ENCODE data around the gene MIAT. TPM values are rescaled to one million over a fixed set of nuclear protein-coding genes. Genes with fewer than 3 reads are reported as not detected.

MIAT gene
- total and polyA plus RNA-seq, 2 of the 4 experiments (the other 2 are of a cell fraction): 0.54 to 0.65 TPM

DNA sequence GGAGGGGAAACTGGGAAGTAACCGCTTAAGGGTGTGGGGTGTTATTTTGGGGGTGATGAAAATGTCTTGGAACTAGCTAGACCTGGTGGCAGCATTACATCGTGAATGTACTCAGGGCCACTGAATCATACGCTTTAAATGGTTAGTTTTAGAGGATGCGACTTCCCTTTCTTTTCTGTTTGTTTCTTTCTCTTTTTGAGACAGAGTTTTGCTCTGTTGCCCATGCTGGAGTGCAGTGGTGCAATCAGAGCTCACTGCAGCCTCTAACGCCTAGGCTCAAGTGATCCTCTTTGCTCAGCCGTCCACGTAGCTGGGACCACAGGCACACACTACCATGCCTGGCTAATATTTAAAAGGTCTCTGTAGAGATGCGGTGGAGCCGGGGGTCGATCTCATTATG is 5.6 kb upstream of the MIAT start:
- in situ Hi-C loops (cut with MboI; ENCODE audit: low sequenced_read_pairs): no loop called here
- peaks cover 65% of the 10 kb centered on the region for H3K27me3 ChIP-seq (ENCODE audit: control insufficient read depth, insufficient read depth, low read length)
- POLR2A ChIA-PET (ENCODE audit: unreplicated experiment): no interaction called here

More for the DNA sequence above, 5.6 kb upstream of the MIAT start:
- no TSS peak for BruUV-seq (replicated peaks)
- no peak overlapping the region for H3K9ac ChIP-seq (ENCODE audit: low read depth, low read length)
- intact Hi-C loops (cut with micrococcal nuclease) (no loop called here), dilution Hi-C loops (cut with HindIII; ENCODE audit: low sequenced_read_pairs, unreplicated experiment) (no loop called here)
- H3K27ac ChIP-seq (ENCODE audit: insufficient read depth, low read length): no peak overlapping the region
- no peak overlapping the region for H2BK15ac ChIP-seq (ENCODE audit: low read depth, low read length)
- no peak overlapping the region for H2BK5ac ChIP-seq (ENCODE audit: low read depth, low read length, poor library complexity, severe bottlenecking)
- H4K91ac ChIP-seq (ENCODE audit: insufficient read depth, low read depth, low read length): no peak overlapping the region
- H3K4me1 ChIP-seq (ENCODE audit: control insufficient read depth, insufficient read depth, low read length): no peaks in the 10 kb centered on the region
- no peak overlapping the region for H3K23ac ChIP-seq (ENCODE audit: low read depth, low read length)
- ATAC-seq (ENCODE audit: low read depth) (no peak), DNase-seq (no peak)
- H3K14ac ChIP-seq (replicated peaks; ENCODE audit: low read depth, low read length): no peak overlapping the region
- H3K9me1 ChIP-seq (ENCODE audit: insufficient read depth, low read length): no peaks in the 10 kb centered on the region
- H3K4me2 ChIP-seq (ENCODE audit: low read depth, low read length): no peak overlapping the region
- no peak overlapping the region for H4K8ac ChIP-seq (ENCODE audit: low read depth in 2 of 2, low read length in 2 of 2)
- no peak overlapping the region for H2BK20ac ChIP-seq (ENCODE audit: low read depth, low read length)
- no peak overlapping the region for H2AK5ac ChIP-seq (ENCODE audit: low read depth, low read length)
- H3K4ac ChIP-seq (ENCODE audit: low read depth, low read length): no peak overlapping the region
- H3K9me3 ChIP-seq (ENCODE audit: control insufficient read depth, insufficient read depth, low read length): peaks cover 2% of the 10 kb centered on the region
- no peak overlapping the region for H2AK9ac ChIP-seq (replicated peaks; ENCODE audit: low read depth, low read length, poor library complexity)
- no peak overlapping the region for H4K5ac ChIP-seq (ENCODE audit: low read depth, low read length)
- no peak overlapping the region for H3K18ac ChIP-seq (ENCODE audit: low read depth, low read length)
- H3K4me3 ChIP-seq (ENCODE audit: insufficient read depth, low read depth, low read length): no peak overlapping the region
- no peak overlapping the region for H2BK120ac ChIP-seq (ENCODE audit: low read depth, low read length)
- TF ChIP-seq POLR2A (IDR thresholded peaks at IDR 0.05; ENCODE audit: low read depth, low read length): no peak
- no peaks in the 10 kb centered on the region for H3K79me1 ChIP-seq (ENCODE audit: low read depth in 1 of 2, low read length in 2 of 2)
- H3K56ac ChIP-seq (ENCODE audit: extremely low read depth, insufficient read depth, low read length): no peak overlapping the region
- H3K36me3 ChIP-seq (ENCODE audit: control insufficient read depth, insufficient read depth, low read length): no peaks in the 10 kb centered on the region
- CTCF ChIA-PET: no interaction called here
- no peaks in the 10 kb centered on the region for H4K20me1 ChIP-seq (ENCODE audit: insufficient read depth, low read length)
- 76% methylated on average over 3 of the region's 10 CpGs; no CpG with 5 or more reads in 1 of the 2 experiments for WGBS, 2 experiments (ENCODE audit: extremely low coverage in 2 of 2, insufficient read length in 1 of 2)
- H2AFZ ChIP-seq (replicated peaks; ENCODE audit: low read length, poor library complexity): no peak overlapping the region

Data from IMR-90 (cell line).